ENCODE data around the gene IGF1. TPM values are rescaled to one million over a fixed set of nuclear protein-coding genes. Genes with fewer than 3 reads are reported as not detected.

The IGF1 gene
- total and polyA plus RNA-seq, 8 donors, result 0.89 to 14.5 (median 10.2) TPM

DNA sequence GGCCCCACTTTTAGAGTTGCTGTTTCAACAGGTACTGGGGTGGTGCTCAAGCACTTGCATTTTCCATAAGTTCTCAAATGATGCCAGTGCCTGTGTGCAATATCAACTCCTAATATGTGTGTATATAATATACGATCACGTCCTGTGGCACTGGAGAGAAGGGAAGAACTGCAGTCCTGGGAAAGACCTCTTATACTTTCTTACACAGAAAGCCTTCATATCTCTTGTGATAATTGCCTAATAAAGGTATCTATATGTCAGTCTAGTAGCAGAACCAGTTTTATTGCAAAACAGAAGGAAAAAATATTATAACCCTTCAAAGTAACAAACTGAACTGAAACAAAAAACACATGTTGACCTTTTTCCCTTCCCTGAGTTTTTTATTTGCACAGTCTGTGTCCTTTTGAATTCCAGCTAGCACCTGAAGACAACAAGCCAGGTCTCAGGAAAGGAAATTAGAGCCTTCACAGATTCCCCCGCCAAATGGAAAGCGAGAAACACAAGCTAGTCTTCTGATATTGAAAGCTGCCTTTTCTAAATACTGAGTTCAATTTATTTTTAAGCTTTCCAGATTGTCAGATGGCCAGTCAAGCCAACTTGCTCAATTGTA is 44.4 kb downstream of the IGF1 start:
- intact Hi-C loops (cut with DNase I; ENCODE audit: low total_unique reads), result no loop called here
- Histone ChIP-seq H3K4me3 (no peak overlapping the region), H3K27ac (no peak overlapping the region), H3K36me3 (no peaks in the 10 kb centered on the region), H3K27me3 (no peaks in the 10 kb centered on the region), H3K4me1 (no peaks in the 10 kb centered on the region), H3K9me3 (no peaks in the 10 kb centered on the region)
- 51 to 76% (median 61%) methylated on average over 4 of the region's 4 CpGs for WGBS, 5 donors
- no peak for TF ChIP-seq POLR2A (IDR thresholded peaks at IDR 0.05)
- no peak for TF ChIP-seq POLR2AphosphoS5 (IDR thresholded peaks at IDR 0.05)
- TF ChIP-seq, protein P1, sequence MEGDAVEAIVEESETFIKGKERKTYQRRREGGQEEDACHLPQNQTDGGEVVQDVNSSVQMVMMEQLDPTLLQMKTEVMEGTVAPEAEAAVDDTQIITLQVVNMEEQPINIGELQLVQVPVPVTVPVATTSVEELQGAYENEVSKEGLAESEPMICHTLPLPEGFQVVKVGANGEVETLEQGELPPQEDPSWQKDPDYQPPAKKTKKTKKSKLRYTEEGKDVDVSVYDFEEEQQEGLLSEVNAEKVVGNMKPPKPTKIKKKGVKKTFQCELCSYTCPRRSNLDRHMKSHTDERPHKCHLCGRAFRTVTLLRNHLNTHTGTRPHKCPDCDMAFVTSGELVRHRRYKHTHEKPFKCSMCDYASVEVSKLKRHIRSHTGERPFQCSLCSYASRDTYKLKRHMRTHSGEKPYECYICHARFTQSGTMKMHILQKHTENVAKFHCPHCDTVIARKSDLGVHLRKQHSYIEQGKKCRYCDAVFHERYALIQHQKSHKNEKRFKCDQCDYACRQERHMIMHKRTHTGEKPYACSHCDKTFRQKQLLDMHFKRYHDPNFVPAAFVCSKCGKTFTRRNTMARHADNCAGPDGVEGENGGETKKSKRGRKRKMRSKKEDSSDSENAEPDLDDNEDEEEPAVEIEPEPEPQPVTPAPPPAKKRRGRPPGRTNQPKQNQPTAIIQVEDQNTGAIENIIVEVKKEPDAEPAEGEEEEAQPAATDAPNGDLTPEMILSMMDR (IDR thresholded peaks at IDR 0.05), result no peak
- no peak for DNase-seq

DNA sequence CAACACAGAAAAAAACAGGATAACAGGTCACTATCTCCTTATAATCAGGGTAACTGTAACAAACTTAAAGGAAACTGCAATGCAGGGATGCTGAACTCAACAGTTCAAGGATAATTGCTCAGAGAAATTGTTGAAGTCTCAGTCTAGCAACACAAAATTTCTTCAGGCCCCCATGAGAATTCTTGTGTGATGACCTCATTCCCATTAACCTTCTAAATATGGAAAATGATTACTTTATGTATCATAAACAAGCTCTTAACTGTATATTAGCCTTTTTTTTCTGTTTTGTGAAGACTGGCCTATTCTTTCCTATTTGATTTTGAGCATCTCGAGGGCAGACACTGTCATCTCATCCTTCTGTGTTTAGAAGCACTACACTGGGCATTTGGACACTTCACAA is 47.1 kb downstream of the IGF1 start:
- H3K4me1 ChIP-seq, result no peaks in the 10 kb centered on the region
- DNase-seq, result peak in 1 of 2 donors; percentile 43
- TF ChIP-seq EP300 (IDR thresholded peaks at IDR 0.05), result no peak
- TF ChIP-seq, protein P1 (IDR thresholded peaks at IDR 0.05), result no peak
- no peak for TF ChIP-seq POLR2A (IDR thresholded peaks at IDR 0.05)
- no peak for TF ChIP-seq POLR2AphosphoS5 (IDR thresholded peaks at IDR 0.05)
- WGBS, 5 donors, result 68 to 93% (median 81%) methylated on average over 1 of the region's 1 CpG
- no peaks in the 10 kb centered on the region for H3K27me3 ChIP-seq
- no peak overlapping the region for H3K4me3 ChIP-seq
- no peaks in the 10 kb centered on the region for H3K36me3 ChIP-seq
- H3K9me3 ChIP-seq, result no peaks in the 10 kb centered on the region
- intact Hi-C loops (cut with DNase I; ENCODE audit: low total_unique reads), result no loop called here
- no peak overlapping the region for H3K27ac ChIP-seq

DNA sequence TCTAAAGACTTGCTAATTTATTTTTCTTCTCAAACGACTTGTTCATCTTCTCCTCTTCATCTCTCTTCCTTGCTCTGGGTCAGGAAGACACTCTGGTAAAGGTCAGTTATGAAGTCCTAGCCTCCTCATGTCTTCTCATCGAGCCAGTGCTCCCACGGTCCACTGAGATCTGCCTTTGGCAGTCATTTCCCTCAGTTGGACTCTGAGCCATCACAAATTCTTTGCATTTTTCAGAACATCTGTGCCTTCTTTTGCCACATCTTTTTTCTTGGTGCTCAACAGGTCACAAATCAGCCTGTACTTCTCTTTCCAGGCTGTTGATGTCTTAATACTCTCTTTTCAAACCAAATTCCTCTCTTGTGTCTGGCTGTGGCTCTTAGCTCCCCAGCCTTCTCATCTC is 49.7 kb downstream of the IGF1 start:
- DNase-seq, result no peak
- Histone ChIP-seq H3K36me3 (no peaks in the 10 kb centered on the region), H3K4me1 (peaks cover 0 to 15% (median 0%) of the 10 kb centered on the region in 4 donors), H3K9me3 (no peaks in the 10 kb centered on the region), H3K4me3 (no peak overlapping the region), H3K27ac (no peak overlapping the region), H3K27me3 (no peaks in the 10 kb centered on the region)
- TF ChIP-seq EP300 (IDR thresholded peaks at IDR 0.05) (no peak), POLR2A (IDR thresholded peaks at IDR 0.05) (no peak), POLR2AphosphoS5 (IDR thresholded peaks at IDR 0.05) (no peak)
- TF ChIP-seq, protein P1 (IDR thresholded peaks at IDR 0.05), result no peak
- WGBS, 5 donors, result 65 to 76% (median 67%) methylated on average over 3 of the region's 3 CpGs
- intact Hi-C loops (cut with DNase I; ENCODE audit: low total_unique reads), result no loop called here

DNA sequence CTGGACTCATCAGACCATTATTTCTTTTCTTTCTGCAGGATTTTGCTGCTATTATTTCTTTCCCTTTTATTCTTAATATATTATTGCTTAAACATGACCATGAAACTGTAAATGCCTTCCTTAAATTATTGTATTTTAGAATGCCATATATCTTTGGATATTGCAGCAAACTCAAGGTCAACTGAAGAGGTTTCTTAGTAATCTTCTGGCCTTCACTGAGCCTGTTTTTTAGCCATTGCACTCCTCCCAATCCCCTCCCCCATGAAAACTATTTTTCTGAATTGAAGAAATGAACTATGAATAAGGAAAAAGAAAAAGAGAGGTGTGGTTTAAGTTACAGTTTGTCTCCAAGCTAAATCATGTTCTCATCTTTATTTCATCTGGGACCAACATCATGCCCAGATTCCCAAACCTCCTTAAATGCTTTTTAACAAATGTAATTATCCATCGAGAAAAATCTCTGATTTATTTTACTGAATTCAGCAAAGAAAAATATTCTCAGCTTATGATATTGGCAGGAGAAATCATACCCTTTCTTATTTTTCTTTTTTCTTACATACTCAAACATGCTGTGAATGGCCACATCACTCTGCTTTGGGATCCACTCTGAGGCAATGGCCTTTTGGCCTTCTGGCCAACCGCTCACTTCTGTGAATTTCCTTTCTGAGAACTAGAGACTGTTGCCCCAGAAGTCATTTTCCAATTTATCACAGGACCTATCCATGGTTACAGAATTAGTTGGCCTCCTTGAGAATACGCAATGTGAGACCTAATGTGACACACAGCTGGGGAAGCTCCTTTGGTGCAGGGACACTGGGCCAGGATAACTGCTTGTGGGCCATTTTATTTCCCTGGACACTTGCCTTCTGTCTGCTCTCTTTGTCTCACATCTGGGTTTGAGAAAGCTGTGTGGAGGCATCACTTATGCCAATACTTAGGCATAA is 50.9 kb downstream of the IGF1 start:
- no peak for DNase-seq
- no peak overlapping the region for H3K27ac ChIP-seq
- WGBS, 5 donors, result 81 to 90% (median 89%) methylated on average over 3 of the region's 3 CpGs

More for the DNA sequence above, 50.9 kb downstream of the IGF1 start:
- H3K4me1 ChIP-seq, result peaks cover 0 to 18% (median 0%) of the 10 kb centered on the region in 4 donors
- no peaks in the 10 kb centered on the region for H3K9me3 ChIP-seq
- H3K36me3 ChIP-seq, result no peaks in the 10 kb centered on the region
- no peak overlapping the region for H3K4me3 ChIP-seq
- TF ChIP-seq POLR2AphosphoS5 (IDR thresholded peaks at IDR 0.05), result no peak
- TF ChIP-seq, protein P1 (IDR thresholded peaks at IDR 0.05), result no peak
- TF ChIP-seq EP300 (IDR thresholded peaks at IDR 0.05), result no peak
- no peak for TF ChIP-seq POLR2A (IDR thresholded peaks at IDR 0.05)
- H3K27me3 ChIP-seq, result no peaks in the 10 kb centered on the region
- intact Hi-C loops (cut with DNase I; ENCODE audit: low total_unique reads), result no loop called here
